WERI-Rb-1 (cell line): ENCODE measurements around the gene DLG1.
A peak's percentile ranks its signal among the peaks of the same experiment; 100 is the strongest.
"Not testable (repeated sequence)": the region's sequence is repeated elsewhere in the genome, so short reads cannot be mapped to it uniquely, and the experiment has no call there.

Source experiments
- DNase-seq: peaks from one replicate; pipeline ENCODE4 v3.0.0-alpha.2; 2020
- H3K27ac ChIP-seq: fragments of 250-450 bp; sonication (Bioruptor Pico); 2 replicates; pipeline ENCODE4 v1.5.1; 2020; ENCODE audit warnings: mild to moderate bottlenecking, moderate library complexity
- H3K27me3 ChIP-seq: fragments of 250-450 bp; sonication (Bioruptor Pico); 2 replicates; pipeline ENCODE4 v1.5.1; 2021; ENCODE audit warnings: mild to moderate bottlenecking, low read depth, moderate library complexity; ENCODE audit not compliant: insufficient read depth, severe bottlenecking
- H3K36me3 ChIP-seq: fragments of 250-450 bp; sonication (Bioruptor Pico); 2 replicates; pipeline ENCODE4 v1.5.1; 2020; ENCODE audit warnings: mild to moderate bottlenecking, moderate library complexity
- H3K4me3 ChIP-seq: 2 replicates; pipeline ENCODE4 v1.5.1; 2011; ENCODE audit warnings: low read depth, mild to moderate bottlenecking, control low read depth, low read length
- H3K9me3 ChIP-seq: fragments of 250-450 bp; sonication (Bioruptor Pico); 2 replicates; pipeline ENCODE4 v1.5.1; 2021; ENCODE audit warnings: mild to moderate bottlenecking, moderate library complexity; ENCODE audit not compliant: severe bottlenecking
- TF ChIP-seq, protein P1 (sequence below): IDR thresholded peaks from 2 replicates; pipeline ENCODE4 v1.5.1; 2011; ENCODE audit warnings: low read depth, mild to moderate bottlenecking, control low read depth, inconsistent platforms, low read length

The DLG1 gene

DNA sequence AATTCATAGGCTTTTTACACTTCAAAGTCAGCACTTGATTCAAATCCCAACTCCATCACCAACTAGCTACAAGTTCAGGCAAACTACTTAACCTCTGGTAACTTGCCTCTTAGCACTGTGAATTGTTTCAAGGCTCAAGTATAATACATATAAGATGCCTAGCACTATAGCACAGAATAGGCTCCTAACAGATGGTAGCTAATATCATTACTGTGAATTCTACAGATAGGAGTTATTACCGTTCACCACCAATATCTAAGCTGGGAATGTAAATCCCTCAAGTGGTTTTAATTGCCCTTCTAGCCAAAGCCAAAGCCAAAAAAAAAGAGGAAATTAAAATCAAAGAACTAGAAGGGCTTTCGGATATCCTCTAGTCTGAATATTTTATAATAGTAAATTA is 15.4 kb downstream of the DLG1 start:
- H3K9me3 ChIP-seq: no peaks in the 10 kb centered on the region
- H3K27ac ChIP-seq: no peak overlapping the region
- H3K36me3 ChIP-seq: peaks cover 13% of the 10 kb centered on the region
- no peaks in the 10 kb centered on the region for H3K27me3 ChIP-seq
- no peak overlapping the region for H3K4me3 ChIP-seq
- DNase-seq: no peak
- TF ChIP-seq, protein P1, sequence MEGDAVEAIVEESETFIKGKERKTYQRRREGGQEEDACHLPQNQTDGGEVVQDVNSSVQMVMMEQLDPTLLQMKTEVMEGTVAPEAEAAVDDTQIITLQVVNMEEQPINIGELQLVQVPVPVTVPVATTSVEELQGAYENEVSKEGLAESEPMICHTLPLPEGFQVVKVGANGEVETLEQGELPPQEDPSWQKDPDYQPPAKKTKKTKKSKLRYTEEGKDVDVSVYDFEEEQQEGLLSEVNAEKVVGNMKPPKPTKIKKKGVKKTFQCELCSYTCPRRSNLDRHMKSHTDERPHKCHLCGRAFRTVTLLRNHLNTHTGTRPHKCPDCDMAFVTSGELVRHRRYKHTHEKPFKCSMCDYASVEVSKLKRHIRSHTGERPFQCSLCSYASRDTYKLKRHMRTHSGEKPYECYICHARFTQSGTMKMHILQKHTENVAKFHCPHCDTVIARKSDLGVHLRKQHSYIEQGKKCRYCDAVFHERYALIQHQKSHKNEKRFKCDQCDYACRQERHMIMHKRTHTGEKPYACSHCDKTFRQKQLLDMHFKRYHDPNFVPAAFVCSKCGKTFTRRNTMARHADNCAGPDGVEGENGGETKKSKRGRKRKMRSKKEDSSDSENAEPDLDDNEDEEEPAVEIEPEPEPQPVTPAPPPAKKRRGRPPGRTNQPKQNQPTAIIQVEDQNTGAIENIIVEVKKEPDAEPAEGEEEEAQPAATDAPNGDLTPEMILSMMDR: no peak

- DNase-seq: no peak
- Histone ChIP-seq H3K27me3 (no peaks in the 10 kb centered on the region), H3K9me3 (no peaks in the 10 kb centered on the region), H3K4me3 (no peak overlapping the region), H3K27ac (no peak overlapping the region), H3K36me3 (peaks cover 13% of the 10 kb centered on the region)
- TF ChIP-seq, protein P1: no peak
These were observed 16.6 kb downstream of the DLG1 start for GRCh38 chr3:197281849-197282248.

DNA sequence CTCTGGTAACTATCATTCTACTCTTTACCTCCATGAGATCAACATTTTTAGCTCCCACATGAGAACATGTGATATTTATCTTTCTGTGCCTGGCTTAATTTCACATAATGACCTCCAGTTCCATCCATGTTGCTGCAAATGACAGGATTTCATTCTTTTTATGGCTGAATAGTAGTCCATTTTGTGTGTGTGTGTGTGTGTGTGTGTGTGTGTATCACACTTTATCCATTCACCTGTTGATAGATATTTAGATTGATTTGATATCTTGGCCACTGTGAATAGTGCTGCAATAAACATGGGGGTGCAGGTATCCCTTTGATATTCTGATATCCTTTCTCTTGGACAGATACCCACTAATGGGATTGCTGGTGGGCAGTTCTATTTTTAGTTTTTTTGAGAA is 18.3 kb downstream of the DLG1 start:
- H3K27me3 ChIP-seq: no peaks in the 10 kb centered on the region
- TF ChIP-seq, protein P1: no peak
- H3K27ac ChIP-seq: no peak overlapping the region
- no peak for DNase-seq
- no peak overlapping the region for H3K4me3 ChIP-seq
- no peaks in the 10 kb centered on the region for H3K9me3 ChIP-seq
- H3K36me3 ChIP-seq: peaks cover 11% of the 10 kb centered on the region

- H3K27me3 ChIP-seq: no peaks in the 10 kb centered on the region
- DNase-seq: no peak
- no peak overlapping the region for H3K27ac ChIP-seq
- TF ChIP-seq, protein P1: no peak
- H3K4me3 ChIP-seq: no peak overlapping the region
- peaks cover 11% of the 10 kb centered on the region for H3K36me3 ChIP-seq
- no peaks in the 10 kb centered on the region for H3K9me3 ChIP-seq
These were observed 19.5 kb downstream of the DLG1 start for GRCh38 chr3:197278933-197279332.

DNA sequence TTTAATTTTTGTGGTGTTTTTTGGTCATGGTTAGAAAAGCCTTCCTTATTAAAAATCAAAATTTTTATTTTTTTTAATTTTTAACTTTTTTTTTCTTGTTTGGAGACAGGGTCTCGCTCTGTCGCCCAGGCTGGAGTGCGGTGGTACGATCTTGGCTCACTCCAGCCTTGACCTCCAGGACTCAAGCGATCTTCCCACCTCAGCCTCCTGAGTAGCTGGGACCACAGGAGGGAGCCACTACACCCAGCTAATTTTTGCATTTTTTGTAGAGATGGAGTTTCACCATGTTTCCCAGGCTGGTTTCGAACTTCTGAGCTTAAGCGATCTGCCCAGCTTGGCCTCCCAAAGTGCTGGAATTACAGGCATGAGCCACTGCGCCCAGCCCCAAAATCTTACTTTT is 21.6 kb downstream of the DLG1 start:
- TF ChIP-seq, protein P1: 0 out of 2 replicates have a peak, but pooled peaks have one; percentile 8
- not testable (repeated sequence) for H3K4me3 ChIP-seq, H3K27ac ChIP-seq, H3K27me3 ChIP-seq, H3K36me3 ChIP-seq, H3K9me3 ChIP-seq
- peak; percentile 6 for DNase-seq

DNA sequence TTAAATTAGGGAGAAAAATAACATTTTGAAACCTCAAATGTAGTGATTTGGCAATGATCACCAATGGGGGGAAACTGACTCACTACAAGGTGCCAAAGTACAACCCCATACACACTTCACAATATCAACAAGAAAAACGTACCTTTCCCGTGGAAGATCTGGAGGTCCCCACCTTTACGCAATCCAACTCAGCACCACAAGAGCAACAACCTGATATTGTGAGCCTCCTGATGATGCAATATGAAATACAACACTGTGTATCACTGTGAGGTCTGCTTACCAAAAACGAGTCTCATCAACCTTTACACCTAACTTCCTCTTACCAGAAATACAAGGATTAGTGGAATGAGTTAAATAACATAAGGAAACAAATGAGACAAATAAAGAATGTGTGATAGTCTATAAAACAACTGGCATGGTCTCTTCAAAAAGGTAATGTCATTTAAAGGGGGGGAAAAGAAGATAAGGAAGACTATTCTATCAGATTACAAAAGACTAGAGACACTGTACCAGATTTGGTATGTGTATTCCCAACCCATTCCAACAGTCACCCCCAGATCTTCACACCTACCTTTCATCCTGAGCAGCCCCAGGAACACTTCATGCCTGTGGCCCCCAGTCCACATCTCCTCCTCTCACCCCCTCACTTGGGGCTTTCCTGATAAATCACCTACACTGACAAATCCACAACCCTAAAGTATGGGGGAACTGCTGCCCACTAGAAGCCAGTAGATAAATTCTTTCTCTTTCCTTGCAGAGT is 27.7 kb downstream of the DLG1 start:
- no peak overlapping the region for H3K27ac ChIP-seq
- TF ChIP-seq, protein P1: no peak
- no peak for DNase-seq
- H3K4me3 ChIP-seq: no peak overlapping the region
- no peaks in the 10 kb centered on the region for H3K27me3 ChIP-seq
- no peaks in the 10 kb centered on the region for H3K36me3 ChIP-seq
- H3K9me3 ChIP-seq: no peaks in the 10 kb centered on the region
